ENCODE data around the gene ANG. TPM values are rescaled to one million over a fixed set of nuclear protein-coding genes. Genes with fewer than 3 reads are reported as not detected.

Gene ANG
- total and polyA plus RNA-seq, 2 of the 8 experiments (the other 6 are each of a cell fraction or from before 2014, with no cell fraction given), result 2.2 to 4.6 TPM

- DNase-seq (ENCODE audit: low read depth in 1 of 2, low spot score in 2 of 2) (no peak), FAIRE-seq (no peak)
- Histone ChIP-seq H3K56ac (replicated peaks; ENCODE audit: insufficient read length, low read depth, low read length) (no peak overlapping the region), H4K8ac (ENCODE audit: extremely low read depth, insufficient read depth, low read length) (no peak overlapping the region), H2BK12ac (ENCODE audit: low read depth, low read length) (no peak overlapping the region), H4K5ac (ENCODE audit: insufficient read length, low read depth, low read length) (no peak overlapping the region), H2BK15ac (ENCODE audit: low read length) (no peak overlapping the region), H3K4me3 (ENCODE audit: extremely low read depth in 1 of 4, insufficient read depth in 2 of 4, low read depth in 3 of 4, low read length in 4 of 4) (no peak overlapping the region), H3K27me3 (replicated peaks in 1 of 4; ENCODE audit: control insufficient read depth in 3 of 4, extremely low read depth in 1 of 4, insufficient read depth in 3 of 4, low read length in 3 of 4) (peaks cover 0 to 1% (median 0%) of the 10 kb centered on the region in 4 experiments; a peak in 1 of 7 replicates), H4K20me1 (replicated peaks in 1 of 2; ENCODE audit: control insufficient read depth in 1 of 2, insufficient read depth in 2 of 2, low read length in 2 of 2) (no peaks in the 10 kb centered on the region), H2AFZ (ENCODE audit: low read length) (no peak overlapping the region), H3K23me2 (ENCODE audit: low read depth, low read length) (no peaks in the 10 kb centered on the region), H3K4me2 (ENCODE audit: insufficient read depth in 1 of 2, low read depth in 2 of 2, low read length in 2 of 2) (no peak overlapping the region), H2BK120ac (replicated peaks; ENCODE audit: low read depth, low read length) (no peak overlapping the region), H3K4me1 (replicated peaks in 1 of 4; ENCODE audit: control insufficient read depth in 3 of 4, insufficient read depth in 4 of 4, low read length in 3 of 4) (peaks cover 0 to 3% (median 0%) of the 10 kb centered on the region in 4 experiments; a peak in 1 of 7 replicates), H3K79me1 (ENCODE audit: low read depth, low read length) (no peaks in the 10 kb centered on the region), H3K14ac (ENCODE audit: insufficient read length) (no peak overlapping the region), H3K9ac (replicated peaks in 1 of 4; ENCODE audit: extremely low read depth in 1 of 4, low read depth in 3 of 4, low read length in 3 of 4) (no peak overlapping the region), H3K27ac (ENCODE audit: low read depth, low read length) (no peak overlapping the region), H3K4ac (replicated peaks; ENCODE audit: insufficient read length, low read depth, low read length) (no peak overlapping the region), H2BK20ac (ENCODE audit: low read length) (no peak overlapping the region), H2AK5ac (ENCODE audit: low read depth, low read length) (no peak overlapping the region), H3K79me2 (ENCODE audit: control insufficient read depth in 1 of 2, insufficient read depth in 2 of 2, low read length in 2 of 2) (no peaks in the 10 kb centered on the region), H3K23ac (ENCODE audit: insufficient read length) (no peak overlapping the region), H3K9me3 (ENCODE audit: insufficient read depth in 2 of 2, low read depth in 1 of 2, low read length in 1 of 2) (peaks cover 5 to 11% of the 10 kb centered on the region in 2 experiments; a peak in 1 of 4 replicates), H2BK5ac (ENCODE audit: low read depth, low read length) (no peak overlapping the region), H3K36me3 (ENCODE audit: control insufficient read depth in 2 of 4, insufficient read depth in 4 of 4, low read length in 3 of 4) (no peaks in the 10 kb centered on the region), H4K91ac (replicated peaks; ENCODE audit: insufficient read length, low read length) (no peak overlapping the region), H3K18ac (ENCODE audit: extremely low read depth, low read length) (no peak overlapping the region)
- WGBS, 2 experiments (ENCODE audit: extremely low coverage in 1 of 2, insufficient coverage in 1 of 2, insufficient read length in 1 of 2, insufficient replicate concordance in 2 of 2, low coverage in 1 of 2, low lambda C conversion rate in 2 of 2, missing lambda C conversion rate in 1 of 2), result 78% methylated on average over 4 of the region's 4 CpGs; no CpG with 5 or more reads in 1 of the 2 experiments
- ChIA-PET CTCF (ENCODE audit: partially characterized antibody) (interaction anchor here (1.0 to 1.7 kb wide), 3 partner anchors 15 to 156 kb away, joined by 4 to 5 read pairs (median 4); no protein-coding TSS in a partner anchor), POLR2A (ENCODE audit: partially characterized antibody) (no interaction called here)
- no peak for TF ChIP-seq SIN3A (conservative IDR thresholded peaks at IDR 0.05 in 1 of 2, IDR thresholded peaks at IDR 0.05 in 1 of 2; ENCODE audit: low read depth in 1 of 2, low read length in 2 of 2)
- TF ChIP-seq SAP30 (IDR thresholded peaks at IDR 0.05; ENCODE audit: insufficient read depth, insufficient replicate concordance, low read length), result no peak
- TF ChIP-seq MAFK (IDR thresholded peaks at IDR 0.05; ENCODE audit: low read depth, low read length), result no peak
- no peak for TF ChIP-seq KDM4A (IDR thresholded peaks at IDR 0.05; ENCODE audit: low read depth, low read length, severe bottlenecking)
- no peak for TF ChIP-seq SUZ12 (IDR thresholded peaks at IDR 0.05; ENCODE audit: low read length)
- TF ChIP-seq SIRT6 (IDR thresholded peaks at IDR 0.05; ENCODE audit: low read length), result no peak
- TF ChIP-seq TCF12 (IDR thresholded peaks at IDR 0.05; ENCODE audit: low read depth, low read length), result no peak
- no peak for TF ChIP-seq BACH1 (IDR thresholded peaks at IDR 0.05; ENCODE audit: low read length)
- TF ChIP-seq BCL11A (IDR thresholded peaks at IDR 0.05; ENCODE audit: low read depth in 2 of 2, low read length in 2 of 2), result no peak
- TF ChIP-seq EP300 (IDR thresholded peaks at IDR 0.05; ENCODE audit: borderline replicate concordance in 1 of 2, low read depth in 2 of 2, low read length in 2 of 2), result no peak
- no peak for TF ChIP-seq TAF1 (IDR thresholded peaks at IDR 0.05; ENCODE audit: low read depth, low read length)
- no peak for TF ChIP-seq GABPA (IDR thresholded peaks at IDR 0.05; ENCODE audit: borderline replicate concordance, insufficient read depth, low read length)
- no peak for TF ChIP-seq USF2 (IDR thresholded peaks at IDR 0.05; ENCODE audit: low read length)
Measured at GRCh38 chr14:20711685-20712084, 23.1 kb downstream of the ANG start.
